Measurements from ENCODE around the gene LIF. TPM values are rescaled to one million over a fixed set of nuclear protein-coding genes. Genes with fewer than 3 reads are reported as not detected.

The LIF gene
- total and polyA plus RNA-seq, 2 experiments from 2014 or later = 1.4 to 1.9 TPM

DNA sequence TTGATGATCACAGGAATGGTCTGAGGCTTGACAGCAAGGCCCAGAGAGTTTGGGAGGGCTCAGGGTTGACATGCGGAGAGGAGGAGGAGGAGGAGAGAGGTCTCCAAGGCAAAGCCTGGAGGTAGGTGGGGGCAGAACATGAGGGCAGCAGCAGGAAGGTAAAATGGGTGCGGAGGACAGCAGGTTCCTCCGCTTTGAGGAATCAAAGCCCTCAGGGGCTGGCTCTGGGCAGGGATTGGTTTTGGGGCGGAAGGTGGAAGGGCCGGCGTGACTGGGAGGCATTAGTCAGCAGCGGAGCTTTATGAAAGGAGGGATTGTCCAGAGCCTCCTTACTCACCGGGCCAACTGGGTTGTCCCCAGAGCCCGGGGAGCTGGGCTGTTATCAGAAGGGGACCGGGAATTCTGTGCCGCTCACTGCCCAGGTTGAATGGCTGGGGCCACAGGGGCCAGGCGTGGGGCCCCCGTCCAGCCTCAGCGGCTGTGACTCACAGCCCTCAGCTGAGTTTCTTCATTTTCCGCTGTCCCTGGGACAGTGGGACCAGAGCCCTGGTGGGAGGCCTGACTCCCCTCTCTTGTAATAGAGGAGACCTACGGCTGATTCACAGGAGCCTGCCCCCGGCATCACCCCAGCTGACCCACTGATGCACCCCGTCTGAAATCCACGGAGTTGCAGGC lies 36.2 kb downstream of the LIF start:
- Histone ChIP-seq H3K36me3 (ENCODE audit: low read depth) (no peaks in the 10 kb centered on the region), H3K4me2 (ENCODE audit: unreplicated experiment) (no peak overlapping the region), H3K9me2 (ENCODE audit: insufficient read depth) (no peaks in the 10 kb centered on the region), H3K9me3 (ENCODE audit: low read depth) (no peaks in the 10 kb centered on the region), H4K20me1 (ENCODE audit: insufficient read depth) (no peaks in the 10 kb centered on the region), H3K27ac (no peak overlapping the region), H3K9ac (no peak overlapping the region), H3K4me1 (ENCODE audit: insufficient read depth) (peaks cover 53% of the 10 kb centered on the region), H3K79me2 (ENCODE audit: insufficient read depth) (no peaks in the 10 kb centered on the region), H3K4me3 (no peak overlapping the region), H3K27me3 (replicated peaks; ENCODE audit: insufficient read depth) (no peaks in the 10 kb centered on the region), H3F3A (ENCODE audit: insufficient read depth) (peaks cover 28% of the 10 kb centered on the region), H2AFZ (no peak overlapping the region)
- in situ Hi-C loops (cut with MboI) = no loop called here
- 93 to 97% methylated on average over 11 to 19 of the region's 19 CpGs for WGBS, 2 experiments (ENCODE audit: low coverage in 1 of 2, low lambda C conversion rate in 2 of 2, missing lambda C conversion rate in 2 of 2)
- DNase-seq = no peak
- TF ChIP-seq EZH2phosphoT487 (IDR thresholded peaks at IDR 0.05; ENCODE audit: insufficient read depth, low read depth) (no peak), EZH2 (IDR thresholded peaks at IDR 0.05; ENCODE audit: insufficient read depth, poor library complexity, severe bottlenecking) (no peak)

- Histone ChIP-seq H3F3A (ENCODE audit: insufficient read depth) (peaks cover 28% of the 10 kb centered on the region), H3K36me3 (ENCODE audit: low read depth) (no peaks in the 10 kb centered on the region), H3K4me1 (ENCODE audit: insufficient read depth) (peaks cover 60% of the 10 kb centered on the region), H2AFZ (no peak overlapping the region), H3K4me2 (ENCODE audit: unreplicated experiment) (no peak overlapping the region), H3K9me2 (ENCODE audit: insufficient read depth) (no peaks in the 10 kb centered on the region), H3K27me3 (replicated peaks; ENCODE audit: insufficient read depth) (no peaks in the 10 kb centered on the region), H4K20me1 (ENCODE audit: insufficient read depth) (no peaks in the 10 kb centered on the region), H3K79me2 (ENCODE audit: insufficient read depth) (no peaks in the 10 kb centered on the region), H3K9ac (no peak overlapping the region; the same call in 1 of the 2 replicates), H3K27ac (no peak overlapping the region), H3K4me3 (no peak overlapping the region), H3K9me3 (ENCODE audit: low read depth) (no peaks in the 10 kb centered on the region)
- 97 to 99% methylated on average over 6 of the region's 6 CpGs for WGBS, 2 experiments (ENCODE audit: low coverage in 1 of 2, low lambda C conversion rate in 2 of 2, missing lambda C conversion rate in 2 of 2)
- in situ Hi-C loops (cut with MboI) = no loop called here
- TF ChIP-seq EZH2phosphoT487 (IDR thresholded peaks at IDR 0.05; ENCODE audit: insufficient read depth, low read depth) (no peak), EZH2 (IDR thresholded peaks at IDR 0.05; ENCODE audit: insufficient read depth, poor library complexity, severe bottlenecking) (no peak)
- DNase-seq = no peak
Measured at GRCh38 chr22:30209642-30210041, 36.9 kb downstream of the LIF start.

DNA sequence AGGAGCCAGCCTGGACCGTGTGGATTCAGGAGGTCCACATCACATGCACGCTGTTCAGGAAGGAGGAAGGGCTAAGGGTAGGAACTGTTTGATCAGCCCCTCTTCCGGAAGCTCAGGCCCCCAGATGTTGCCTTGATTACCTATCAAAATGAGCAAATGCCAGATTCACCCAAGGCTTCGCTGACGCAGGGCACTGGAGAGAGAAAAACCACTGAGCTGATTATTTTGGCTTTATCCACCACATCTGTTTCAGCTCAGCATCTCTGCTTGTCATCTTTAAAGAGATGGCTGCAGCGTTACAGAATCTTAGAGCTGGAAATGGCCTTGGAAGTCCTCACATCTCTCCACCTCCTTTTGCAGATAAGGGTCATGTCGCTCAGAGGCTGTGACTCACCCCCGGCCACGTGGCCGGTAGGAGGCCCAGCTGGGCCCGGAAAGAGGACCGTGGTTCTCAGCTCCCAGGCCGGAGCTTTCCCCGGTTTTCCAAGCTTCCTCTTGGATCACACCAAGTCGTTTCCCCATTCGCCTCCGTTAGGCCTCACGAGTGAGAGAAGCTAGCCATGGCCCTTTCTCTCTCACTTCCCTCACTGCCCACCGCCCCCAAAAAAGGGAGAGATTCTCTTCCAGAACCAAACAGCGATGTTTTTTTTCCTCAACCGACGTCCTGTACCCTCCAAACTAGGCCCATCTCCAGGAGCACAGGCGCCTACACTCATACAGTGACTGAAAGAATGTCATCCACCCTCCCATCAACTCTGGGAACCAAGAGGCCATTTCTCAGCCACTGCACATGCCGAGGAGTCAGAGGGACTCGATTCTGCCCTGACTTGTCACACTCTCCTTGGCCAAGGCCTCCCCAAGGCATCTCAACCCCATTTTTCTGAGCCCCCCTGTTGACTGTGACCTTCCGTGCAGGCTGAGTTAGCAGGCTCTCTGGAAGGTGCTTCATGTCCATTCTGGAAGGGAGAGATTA lies 37.6 kb downstream of the LIF start:
- Histone ChIP-seq H3K4me3 (no peak overlapping the region), H3K36me3 (ENCODE audit: low read depth) (no peaks in the 10 kb centered on the region), H3K4me1 (ENCODE audit: insufficient read depth) (peaks cover 67% of the 10 kb centered on the region), H2AFZ (peak overlapping the region; percentile 69), H3K79me2 (ENCODE audit: insufficient read depth) (no peaks in the 10 kb centered on the region), H3K27ac (peak overlapping the region; percentile 58), H4K20me1 (ENCODE audit: insufficient read depth) (no peaks in the 10 kb centered on the region), H3F3A (ENCODE audit: insufficient read depth) (peaks cover 34% of the 10 kb centered on the region), H3K9me2 (ENCODE audit: insufficient read depth) (no peaks in the 10 kb centered on the region), H3K9me3 (ENCODE audit: low read depth) (no peaks in the 10 kb centered on the region), H3K9ac (peak overlapping the region; percentile 56), H3K4me2 (ENCODE audit: unreplicated experiment) (peak overlapping the region; percentile 12), H3K27me3 (replicated peaks; ENCODE audit: insufficient read depth) (no peaks in the 10 kb centered on the region)
- WGBS, 2 experiments (ENCODE audit: low coverage in 1 of 2, low lambda C conversion rate in 2 of 2, missing lambda C conversion rate in 2 of 2) = 24 to 31% methylated on average over 26 of the region's 26 CpGs
- TF ChIP-seq EZH2phosphoT487 (IDR thresholded peaks at IDR 0.05; ENCODE audit: insufficient read depth, low read depth) (no peak), EZH2 (IDR thresholded peaks at IDR 0.05; ENCODE audit: insufficient read depth, poor library complexity, severe bottlenecking) (no peak)
- DNase-seq = peak; percentile 83
- in situ Hi-C loops (cut with MboI) = no loop called here

GRCh38 chr22:30206944-30207343 lies 39.6 kb downstream of the LIF start:
- Histone ChIP-seq H3K36me3 (ENCODE audit: low read depth) (no peaks in the 10 kb centered on the region), H3F3A (ENCODE audit: insufficient read depth) (peaks cover 34% of the 10 kb centered on the region), H3K9me3 (ENCODE audit: low read depth) (no peaks in the 10 kb centered on the region), H3K79me2 (ENCODE audit: insufficient read depth) (no peaks in the 10 kb centered on the region), H3K9me2 (ENCODE audit: insufficient read depth) (no peaks in the 10 kb centered on the region), H3K9ac (peak overlapping the region; percentile 84), H4K20me1 (ENCODE audit: insufficient read depth) (no peaks in the 10 kb centered on the region), H3K4me3 (peak overlapping the region; percentile 19; the same call in 1 of the 2 replicates), H2AFZ (no peak overlapping the region), H3K4me2 (ENCODE audit: unreplicated experiment) (peak overlapping the region; percentile 43), H3K27me3 (replicated peaks; ENCODE audit: insufficient read depth) (no peaks in the 10 kb centered on the region), H3K4me1 (ENCODE audit: insufficient read depth) (peaks cover 55% of the 10 kb centered on the region), H3K27ac (peak overlapping the region; percentile 98)
- WGBS, 2 experiments (ENCODE audit: low coverage in 1 of 2, low lambda C conversion rate in 2 of 2, missing lambda C conversion rate in 2 of 2) = 1 to 2% methylated on average over 14 to 16 of the region's 16 CpGs
- peak; percentile 99 for DNase-seq
- in situ Hi-C loops (cut with MboI) = no loop called here
- TF ChIP-seq EZH2phosphoT487 (IDR thresholded peaks at IDR 0.05; ENCODE audit: insufficient read depth, low read depth) (no peak), EZH2 (IDR thresholded peaks at IDR 0.05; ENCODE audit: insufficient read depth, poor library complexity, severe bottlenecking) (no peak)

Measured in GM23248 (cell line).